Left ventricle myocardium inferior (tissue), 1 donor: ENCODE data around the gene ATG4B. TPM values are rescaled to one million over a fixed set of nuclear protein-coding genes. Genes with fewer than 3 reads are reported as not detected.

Experiments used
- DNase-seq: peaks from one replicate; pipeline ENCODE4 v3.0.0-alpha.2; 2020
- H3K27ac ChIP-seq: fragments of 200-600 bp; replicated peaks from 2 replicates; pipeline ENCODE4 v1.8.0; 2021
- H3K27me3 ChIP-seq: fragments of 200-600 bp; 2 replicates; pipeline ENCODE4 v1.8.0; 2021; ENCODE audit warnings: low read depth
- H3K36me3 ChIP-seq: fragments of 200-600 bp; 2 replicates; pipeline ENCODE4 v1.8.0; 2021
- H3K4me1 ChIP-seq: fragments of 200-600 bp; 2 replicates; pipeline ENCODE4 v1.8.0; 2021
- H3K4me3 ChIP-seq: fragments of 200-600 bp; 2 replicates; pipeline ENCODE4 v1.8.0; 2021; ENCODE audit warnings: mild to moderate bottlenecking, moderate library complexity
- H3K9me3 ChIP-seq: fragments of 200-600 bp; replicated peaks from 2 replicates; pipeline ENCODE4 v1.8.0; 2021
- CTCF ChIP-seq: fragments of 200-600 bp; IDR thresholded peaks from 2 replicates; pipeline ENCODE4 v1.8.0; 2021; ENCODE audit warnings: antibody characterized with exemption, mild to moderate bottlenecking, borderline replicate concordance
- intact Hi-C: fragments of 100-400 bp; cut with micrococcal nuclease; formaldehyde crosslinking; loops from one replicate; pipeline ENCODE4 v1.11.0; 2022
- total RNA-seq: library from RNA; stranded (reverse); fragmentation: NEBNext Ultra II Directional; extraction: Animal tissue kit (Norgen Biotek cat#: 25700); gene quantifications from one replicate; pipeline ENCODE4 v1.2.1, GENCODE V29; 2021
- donor health status: DM: no; HTN: yes; CAD: no; lungs with severe emphysema.

Gene ATG4B
- total RNA-seq, 1 donor from 2014 or later: 39.9 TPM

- no peak for TF ChIP-seq CTCF
- intact Hi-C loops: no loop called here
- H3K9me3 ChIP-seq: no peaks in the 10 kb centered on the region
Measured at GRCh38 chr2:241597561-241597960, 39.9 kb upstream of the ATG4B start.

GRCh38 chr2:241598061-241598460, 39.4 kb upstream of the ATG4B start:
- no peak for DNase-seq
- intact Hi-C loops: no loop called here
- no peak overlapping the region for H3K27ac ChIP-seq
- peaks cover 80% of the 10 kb centered on the region for H3K36me3 ChIP-seq
- no peak overlapping the region for H3K4me3 ChIP-seq
- no peaks in the 10 kb centered on the region for H3K4me1 ChIP-seq
- H3K27me3 ChIP-seq: no peaks in the 10 kb centered on the region
- no peaks in the 10 kb centered on the region for H3K9me3 ChIP-seq
- TF ChIP-seq CTCF: no peak

More at GRCh38 chr2:241597561-241597960, 39.9 kb upstream of the ATG4B start:
- H3K36me3 ChIP-seq: peaks cover 80% of the 10 kb centered on the region
- no peak overlapping the region for H3K27ac ChIP-seq
- no peaks in the 10 kb centered on the region for H3K27me3 ChIP-seq
- H3K4me1 ChIP-seq: no peaks in the 10 kb centered on the region
- no peak for DNase-seq
- no peak overlapping the region for H3K4me3 ChIP-seq

DNA sequence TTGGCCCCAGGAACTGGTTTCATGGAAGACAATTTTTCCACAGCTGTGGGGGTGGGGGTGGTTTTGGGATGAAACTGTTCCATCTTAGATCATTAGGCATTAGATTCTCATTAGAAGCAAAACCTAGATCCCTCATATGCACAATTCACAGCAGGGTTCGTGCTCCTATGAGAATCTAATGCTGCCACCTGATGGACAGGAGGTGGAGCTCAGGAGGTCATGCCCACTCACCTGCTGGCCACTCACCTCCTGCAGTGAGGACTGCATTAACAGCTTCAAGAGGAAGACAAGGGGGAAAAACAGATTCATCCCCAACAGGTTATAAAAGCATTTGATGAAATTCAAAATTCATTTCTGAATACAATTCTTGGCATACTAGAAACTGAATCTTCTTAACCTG, 39.0 kb upstream of the ATG4B start:
- peak; percentile 47 for TF ChIP-seq CTCF
- no peak overlapping the region for H3K4me3 ChIP-seq
- H3K27ac ChIP-seq: no peak overlapping the region
- no peaks in the 10 kb centered on the region for H3K27me3 ChIP-seq
- DNase-seq: no peak
- intact Hi-C loops: no loop called here
- H3K9me3 ChIP-seq: no peaks in the 10 kb centered on the region
- H3K4me1 ChIP-seq: no peaks in the 10 kb centered on the region
- peaks cover 77% of the 10 kb centered on the region for H3K36me3 ChIP-seq

GRCh38 chr2:241599615-241600014, 37.9 kb upstream of the ATG4B start:
- no peak overlapping the region for H3K27ac ChIP-seq
- intact Hi-C loops: no loop called here
- no peaks in the 10 kb centered on the region for H3K27me3 ChIP-seq
- no peak overlapping the region for H3K4me3 ChIP-seq
- peaks cover 77% of the 10 kb centered on the region for H3K36me3 ChIP-seq
- no peak for DNase-seq
- TF ChIP-seq CTCF: no peak
- no peaks in the 10 kb centered on the region for H3K9me3 ChIP-seq
- no peaks in the 10 kb centered on the region for H3K4me1 ChIP-seq

DNA sequence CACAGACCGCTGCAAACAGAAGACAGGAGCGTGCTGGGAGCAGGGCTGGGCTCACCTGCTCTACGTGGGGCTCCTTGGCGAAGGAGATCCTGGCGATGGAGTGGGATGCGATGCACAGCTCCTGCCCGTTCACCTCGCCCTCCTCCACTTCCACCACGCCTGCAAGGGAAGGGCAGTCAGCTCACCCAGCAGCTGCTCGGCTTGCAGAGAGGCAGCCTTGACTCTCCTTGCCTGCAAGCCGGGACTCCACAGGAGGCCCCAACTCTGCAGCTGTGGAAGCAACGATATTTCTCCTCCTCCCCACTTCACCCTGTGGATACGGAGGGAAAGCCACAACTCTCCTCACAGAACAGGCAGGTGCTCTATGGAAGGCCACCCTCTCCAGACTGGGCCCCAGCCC, 35.7 kb upstream of the ATG4B start:
- intact Hi-C loops: no loop called here
- no peaks in the 10 kb centered on the region for H3K9me3 ChIP-seq
- no peak for TF ChIP-seq CTCF

DNA sequence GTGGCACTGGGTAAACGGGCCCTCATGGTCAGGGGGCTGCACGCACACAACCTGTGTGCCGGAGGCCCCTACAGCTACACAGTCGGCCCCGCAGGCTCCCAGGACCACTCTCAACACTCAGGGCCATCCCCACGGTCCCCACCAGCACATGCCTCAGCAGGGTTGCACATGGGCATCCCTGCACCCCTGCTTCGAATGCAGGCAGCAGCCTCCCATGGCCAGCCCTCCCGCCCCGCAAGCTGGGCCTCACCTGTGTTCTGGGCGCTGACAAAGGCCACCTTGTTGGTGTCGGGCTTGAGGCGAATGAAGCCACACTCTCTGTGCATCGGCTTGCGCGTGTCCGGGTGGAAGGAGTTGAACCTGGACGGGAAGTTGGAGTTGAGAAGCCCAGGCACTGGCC, 34.8 kb upstream of the ATG4B start:
- no peak overlapping the region for H3K27ac ChIP-seq
- H3K4me1 ChIP-seq: no peaks in the 10 kb centered on the region
- TF ChIP-seq CTCF: no peak
- peaks cover 70% of the 10 kb centered on the region for H3K36me3 ChIP-seq
- no peaks in the 10 kb centered on the region for H3K9me3 ChIP-seq
- intact Hi-C loops: no loop called here
- no peak for DNase-seq
- no peaks in the 10 kb centered on the region for H3K27me3 ChIP-seq
- no peak overlapping the region for H3K4me3 ChIP-seq

More for the DNA sequence above, 35.7 kb upstream of the ATG4B start:
- no peak for DNase-seq
- H3K27me3 ChIP-seq: no peaks in the 10 kb centered on the region
- peaks cover 79% of the 10 kb centered on the region for H3K36me3 ChIP-seq
- H3K4me3 ChIP-seq: no peak overlapping the region
- no peak overlapping the region for H3K27ac ChIP-seq
- no peaks in the 10 kb centered on the region for H3K4me1 ChIP-seq
